ENCODE measurements around the gene ZNF425.
"Not testable (repeated sequence)": the region's sequence is repeated elsewhere in the genome, so short reads cannot be mapped to it uniquely, and the experiment has no call there.

DNA sequence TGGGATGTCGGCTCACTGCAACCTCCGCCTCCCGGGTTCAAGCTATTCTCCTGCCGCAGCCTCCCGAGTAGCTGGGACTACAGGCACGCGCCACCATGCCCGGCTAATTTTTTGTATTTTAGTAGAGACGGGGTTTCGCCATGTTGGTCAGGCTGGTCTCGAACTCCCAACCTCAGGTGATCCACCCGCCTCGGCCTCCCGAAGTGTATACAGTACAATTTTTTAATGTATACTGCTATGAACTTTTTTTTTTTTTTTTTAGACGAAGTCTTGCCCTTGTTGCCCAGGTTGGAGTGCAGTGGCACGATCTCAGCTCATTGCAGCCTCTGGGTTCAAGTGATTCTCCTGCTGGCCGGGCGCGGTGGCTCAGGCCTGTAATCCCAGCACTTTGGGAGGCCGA, 33.9 kb downstream of the ZNF425 start:
- TF ChIP-seq, protein P1, sequence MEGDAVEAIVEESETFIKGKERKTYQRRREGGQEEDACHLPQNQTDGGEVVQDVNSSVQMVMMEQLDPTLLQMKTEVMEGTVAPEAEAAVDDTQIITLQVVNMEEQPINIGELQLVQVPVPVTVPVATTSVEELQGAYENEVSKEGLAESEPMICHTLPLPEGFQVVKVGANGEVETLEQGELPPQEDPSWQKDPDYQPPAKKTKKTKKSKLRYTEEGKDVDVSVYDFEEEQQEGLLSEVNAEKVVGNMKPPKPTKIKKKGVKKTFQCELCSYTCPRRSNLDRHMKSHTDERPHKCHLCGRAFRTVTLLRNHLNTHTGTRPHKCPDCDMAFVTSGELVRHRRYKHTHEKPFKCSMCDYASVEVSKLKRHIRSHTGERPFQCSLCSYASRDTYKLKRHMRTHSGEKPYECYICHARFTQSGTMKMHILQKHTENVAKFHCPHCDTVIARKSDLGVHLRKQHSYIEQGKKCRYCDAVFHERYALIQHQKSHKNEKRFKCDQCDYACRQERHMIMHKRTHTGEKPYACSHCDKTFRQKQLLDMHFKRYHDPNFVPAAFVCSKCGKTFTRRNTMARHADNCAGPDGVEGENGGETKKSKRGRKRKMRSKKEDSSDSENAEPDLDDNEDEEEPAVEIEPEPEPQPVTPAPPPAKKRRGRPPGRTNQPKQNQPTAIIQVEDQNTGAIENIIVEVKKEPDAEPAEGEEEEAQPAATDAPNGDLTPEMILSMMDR (IDR thresholded peaks at IDR 0.05), result not testable (repeated sequence)
- TF ChIP-seq POLR2A (IDR thresholded peaks at IDR 0.05), result not testable (repeated sequence)

Data from heart left ventricle (tissue), 13 donors.